ENCODE results near the gene RXRA.

GRCh38 chr9:134365791-134366222, 39.6 kb downstream of the RXRA start:
- no peak for TF ChIP-seq RAD21 (IDR thresholded peaks at IDR 0.05; ENCODE audit: insufficient read depth, low read depth, low read length)
- TF ChIP-seq EZH2 (IDR thresholded peaks at IDR 0.05; ENCODE audit: borderline replicate concordance, control insufficient read depth, low read depth, low read length), result no peak
- no peak for TF ChIP-seq RCOR1 (conservative IDR thresholded peaks at IDR 0.05; ENCODE audit: low read depth, low read length)
- TF ChIP-seq POLR2AphosphoS5 (IDR thresholded peaks at IDR 0.05; ENCODE audit: low read length), result no peak

Data from GM12878 (cell line).